Lower lobe of right lung (tissue), 2 donors: ENCODE results near the gene ESPNL. TPM values are rescaled to one million over a fixed set of nuclear protein-coding genes. Genes with fewer than 3 reads are reported as not detected.

Source experiments
- ATAC-seq, 2 donors: fragments of 200-7000 bp; cut with Tn5 transposase; one replicate each; pipeline ENCODE4 v1.9.1; 2020 to 2022; ENCODE audit warnings: mild to moderate bottlenecking in 2 of 2, moderate library complexity in 2 of 2
- DNase-seq: peaks from one replicate; pipeline ENCODE4 v3.0.0-alpha.2; 2020
- H3K27ac ChIP-seq: fragments of 200-600 bp; one replicate; pipeline ENCODE4 v1.8.0; 2022
- H3K27me3 ChIP-seq: fragments of 200-600 bp; one replicate; pipeline ENCODE4 v1.8.0; 2022; ENCODE audit warnings: low read depth
- H3K36me3 ChIP-seq: fragments of 200-600 bp; one replicate; pipeline ENCODE4 v1.8.0; 2022; ENCODE audit warnings: mild to moderate bottlenecking
- H3K4me1 ChIP-seq: fragments of 200-600 bp; one replicate; pipeline ENCODE4 v1.8.0; 2022
- H3K4me3 ChIP-seq: fragments of 200-600 bp; one replicate; pipeline ENCODE4 v1.8.0; 2022; ENCODE audit warnings: mild to moderate bottlenecking
- H3K9me3 ChIP-seq: fragments of 200-600 bp; one replicate; pipeline ENCODE4 v1.8.0; 2022
- CTCF ChIP-seq: fragments of 200-600 bp; IDR thresholded peaks from one replicate; pipeline ENCODE4 v1.8.0; 2022; ENCODE audit warnings: antibody characterized with exemption, mild to moderate bottlenecking
- intact Hi-C: fragments of 100-400 bp; cut with DNase I; formaldehyde crosslinking; loops from one replicate; pipeline ENCODE4 v1.11.0; 2022
- total RNA-seq: library from RNA; stranded (reverse); fragmentation: NEBNext Ultra II Directional; extraction: Animal tissue kit (Norgen Biotek cat#: 25700); gene quantifications from one replicate; pipeline ENCODE4 v1.2.1, GENCODE V29; 2021
- donor health status: DM: no; HTN: yes; CAD: no; lungs with severe emphysema.

The ESPNL gene
- total RNA-seq, 1 donor from 2014 or later = 0.09 TPM

- DNase-seq = no peak
- Histone ChIP-seq H3K27ac (no peak overlapping the region), H3K4me3 (no peak overlapping the region), H3K27me3 (peaks cover 52% of the 10 kb centered on the region), H3K9me3 (no peaks in the 10 kb centered on the region), H3K36me3 (no peaks in the 10 kb centered on the region), H3K4me1 (peaks cover 11% of the 10 kb centered on the region)
- TF ChIP-seq CTCF = no peak
- intact Hi-C loops = no loop called here
- ATAC-seq = no peak
Measured at GRCh38 chr2:238159661-238160205, 59.6 kb downstream of the ESPNL start.

GRCh38 chr2:238160206-238161129 is 60.3 kb downstream of the ESPNL start:
- no peaks in the 10 kb centered on the region for H3K9me3 ChIP-seq
- peaks cover 52% of the 10 kb centered on the region for H3K27me3 ChIP-seq
- DNase-seq = no peak
- peaks cover 11% of the 10 kb centered on the region for H3K4me1 ChIP-seq
- H3K36me3 ChIP-seq = no peaks in the 10 kb centered on the region
- no peak overlapping the region for H3K27ac ChIP-seq
- H3K4me3 ChIP-seq = no peak overlapping the region
- intact Hi-C loops = no loop called here
- no peak for ATAC-seq
- TF ChIP-seq CTCF = peak; percentile 11

- H3K36me3 ChIP-seq = no peaks in the 10 kb centered on the region
- no peaks in the 10 kb centered on the region for H3K9me3 ChIP-seq
- intact Hi-C loops = no loop called here
- TF ChIP-seq CTCF = no peak
- no peak for ATAC-seq
- peaks cover 11% of the 10 kb centered on the region for H3K4me1 ChIP-seq
- H3K27ac ChIP-seq = no peak overlapping the region
- no peak overlapping the region for H3K4me3 ChIP-seq
- peaks cover 52% of the 10 kb centered on the region for H3K27me3 ChIP-seq
- DNase-seq = no peak
Measured at GRCh38 chr2:238161291-238162051, 61.3 kb downstream of the ESPNL start.

- DNase-seq = no peak
- peaks cover 52% of the 10 kb centered on the region for H3K27me3 ChIP-seq
- H3K36me3 ChIP-seq = peaks cover under 1% of the 10 kb centered on the region
Measured at GRCh38 chr2:238162251-238162845, 62.2 kb downstream of the ESPNL start.

More at GRCh38 chr2:238162251-238162845, 62.2 kb downstream of the ESPNL start:
- TF ChIP-seq CTCF = no peak
- Histone ChIP-seq H3K27ac (no peak overlapping the region), H3K4me1 (peaks cover 11% of the 10 kb centered on the region), H3K4me3 (no peak overlapping the region), H3K9me3 (no peaks in the 10 kb centered on the region)
- intact Hi-C loops = no loop called here
- ATAC-seq = no peak
